ENCODE data around the gene HSD17B10. TPM values are rescaled to one million over a fixed set of nuclear protein-coding genes. Genes with fewer than 3 reads are reported as not detected.

The HSD17B10 gene
- total RNA-seq = 100 to 1,000 TPM in 1 of 2 donors, 10 to 100 TPM in 1; 28.0 to 107 TPM
- polyA plus RNA-seq = 100 to 1,000 TPM in 1 of 2 donors, 10 to 100 TPM in 1; 80.2 to 118 TPM
- long read RNA-seq, donor 1, transcript HSD17B10-201 (6 exons, 960 nt) = major isoform, 32 of 47 reads
- long read RNA-seq, donor 1, partial matches to known transcripts = 15 of 47 reads
- long read RNA-seq, donor 1, other reads (novel, unspliced or antisense) = 0 of 47 reads
- long read RNA-seq, donor 2, transcript HSD17B10-201 (6 exons, 960 nt) = major isoform, 20 of 21 reads
- long read RNA-seq, donor 2, partial matches to known transcripts = 0 of 21 reads
- long read RNA-seq, donor 2, other reads (novel, unspliced or antisense) = 0 of 21 reads
- long read RNA-seq, donor 3, transcript HSD17B10-201 (6 exons, 960 nt) = major isoform, 22 of 24 reads
- long read RNA-seq, donor 3, partial matches to known transcripts = 0 of 24 reads
- long read RNA-seq, donor 3, other reads (novel, unspliced or antisense) = 0 of 24 reads
- long read RNA-seq, donor 4, transcript HSD17B10-201 (6 exons, 960 nt) = major isoform, 13 of 13 reads
- long read RNA-seq, donor 4, partial matches to known transcripts = 0 of 13 reads
- long read RNA-seq, donor 4, other reads (novel, unspliced or antisense) = 0 of 13 reads
- long read RNA-seq, donor 5, transcript HSD17B10-201 (6 exons, 960 nt) = major isoform, 34 of 46 reads
- long read RNA-seq, donor 5, partial matches to known transcripts = 10 of 46 reads
- long read RNA-seq, donor 5, other reads (novel, unspliced or antisense) = 0 of 46 reads

GRCh38 chrX:53433651-53434639 is at the start of gene HSD17B10:
Gene HSD17B10, minus strand, starts transcription at chrX:53434370. Its CDS starts 25 bp downstream, at chrX:53434345.
- peak within 1 kb of the TSS; percentile 75 to 79 for H3K27ac ChIP-seq (ENCODE audit: low read depth in 1 of 2, low read length in 1 of 2)

GRCh38 chrX:53483416-53483815 is 49.2 kb upstream of the HSD17B10 start:
- no peak for TF ChIP-seq CTCF (IDR thresholded peaks at IDR 0.05; ENCODE audit: control extremely low read depth, extremely low read depth)
- H3K4me3 ChIP-seq = no peak overlapping the region
- H3K4me1 ChIP-seq (ENCODE audit: control insufficient read depth in 5 of 5, insufficient read depth in 5 of 5, low read length in 5 of 5) = no peaks in the 10 kb centered on the region
- DNase-seq = no peak
- peaks cover 0 to 2% (median 0%) of the 10 kb centered on the region in 4 donors for H3K9me3 ChIP-seq (ENCODE audit: control insufficient read depth in 4 of 4, insufficient read depth in 3 of 4, low read length in 3 of 4)
- 36 to 64% methylated on average over 2 of the region's 2 CpGs for WGBS, 2 donors
- no peak overlapping the region for H3K9ac ChIP-seq (ENCODE audit: insufficient read depth in 1 of 2, low read length in 2 of 2)
- ATAC-seq (ENCODE audit: insufficient read depth, low FRiP score) = no peak
- H3K27ac ChIP-seq (ENCODE audit: low read depth in 1 of 2, low read length in 1 of 2) = no peak overlapping the region
- peaks cover 3 to 18% (median 15%) of the 10 kb centered on the region in 3 donors for H3K27me3 ChIP-seq (ENCODE audit: control insufficient read depth in 3 of 3, insufficient read depth in 3 of 3, low read length in 2 of 3)
- H3K36me3 ChIP-seq (ENCODE audit: control insufficient read depth in 4 of 4, insufficient read depth in 4 of 4, low read length in 4 of 4) = no peaks in the 10 kb centered on the region

More at GRCh38 chrX:53433651-53434639, at the start of gene HSD17B10:
- Histone ChIP-seq H3K27me3 (ENCODE audit: control insufficient read depth in 3 of 3, insufficient read depth in 3 of 3, low read length in 2 of 3) (peaks cover 0 to 42% (median 30%) of the 10 kb centered on the region in 3 donors), H3K9ac (ENCODE audit: insufficient read depth in 1 of 2, low read length in 2 of 2) (peak within 1 kb of the TSS; percentile 46 to 57), H3K36me3 (ENCODE audit: control insufficient read depth in 4 of 4, insufficient read depth in 4 of 4, low read length in 4 of 4) (peaks cover 0 to 11% (median 8%) of the 10 kb centered on the region in 4 donors), H3K4me3 (peak within 1 kb of the TSS; percentile 49), H3K9me3 (ENCODE audit: control insufficient read depth in 4 of 4, insufficient read depth in 3 of 4, low read length in 3 of 4) (peaks cover 0 to 1% (median 0%) of the 10 kb centered on the region in 4 donors), H3K4me1 (ENCODE audit: control insufficient read depth in 5 of 5, insufficient read depth in 5 of 5, low read length in 5 of 5) (no peaks in the 10 kb centered on the region)
- no peak for TF ChIP-seq CTCF (IDR thresholded peaks at IDR 0.05; ENCODE audit: control extremely low read depth, extremely low read depth)
- ATAC-seq (ENCODE audit: insufficient read depth, low FRiP score) (peak; percentile 96), DNase-seq (peak; percentile 84 to 88 (median 88))
- WGBS, 2 donors = 21 to 26% methylated on average over 27 to 61 of the region's 61 CpGs

- H3K27me3 ChIP-seq (ENCODE audit: control insufficient read depth in 3 of 3, insufficient read depth in 3 of 3, low read length in 2 of 3) = peaks cover 0 to 17% (median 11%) of the 10 kb centered on the region in 3 donors
- peak; percentile 57 for TF ChIP-seq CTCF (IDR thresholded peaks at IDR 0.05; ENCODE audit: control extremely low read depth, extremely low read depth)
- H3K27ac ChIP-seq (ENCODE audit: low read depth in 1 of 2, low read length in 1 of 2) = no peak overlapping the region
- no peak overlapping the region for H3K9ac ChIP-seq (ENCODE audit: insufficient read depth in 1 of 2, low read length in 2 of 2)
- H3K9me3 ChIP-seq (ENCODE audit: control insufficient read depth in 4 of 4, insufficient read depth in 3 of 4, low read length in 3 of 4) = peaks cover 0 to 2% (median 0%) of the 10 kb centered on the region in 4 donors
- no peaks in the 10 kb centered on the region for H3K4me1 ChIP-seq (ENCODE audit: control insufficient read depth in 5 of 5, insufficient read depth in 5 of 5, low read length in 5 of 5)
- DNase-seq (peak; percentile 57 to 72 (median 57)), ATAC-seq (ENCODE audit: insufficient read depth, low FRiP score) (peak; percentile 53)
- WGBS, 2 donors = 44 to 47% methylated on average over 2 of the region's 2 CpGs
- H3K4me3 ChIP-seq = no peak overlapping the region
- no peaks in the 10 kb centered on the region for H3K36me3 ChIP-seq (ENCODE audit: control insufficient read depth in 4 of 4, insufficient read depth in 4 of 4, low read length in 4 of 4)
These were observed 47.8 kb upstream of the HSD17B10 start for GRCh38 chrX:53481816-53482465.

All from lung (tissue), 16 donors.